ENCODE data around the gene RASAL2. TPM values are rescaled to one million over a fixed set of nuclear protein-coding genes. Genes with fewer than 3 reads are reported as not detected.

RASAL2 gene
- total RNA-seq, 3 donors from 2014 or later (not counting 1 experiment from before 2014, with no cell fraction given), result 0.16 to 0.23 TPM; not detected in 1

- H3K36me3 ChIP-seq (ENCODE audit: control insufficient read depth, insufficient read depth, low read length), result no peaks in the 10 kb centered on the region
- intact Hi-C loops (cut with micrococcal nuclease), result no loop called here
- no peak overlapping the region for H3K4me3 Mint-ChIP-seq
- ATAC-seq (no peak), DNase-seq (no peak)
- H3K36me3 Mint-ChIP-seq, result no peaks in the 10 kb centered on the region
- peaks cover 0 to 4% of the 10 kb centered on the region in 2 donors for H3K4me1 Mint-ChIP-seq
- peaks cover 12% of the 10 kb centered on the region for H3K4me1 ChIP-seq (ENCODE audit: control insufficient read depth, insufficient read depth, low read length)
- no peak overlapping the region for H3K4me3 ChIP-seq (ENCODE audit: low read length)
- H3K27me3 Mint-ChIP-seq (ENCODE audit: low read depth in 2 of 2), result peaks cover 8% of the 10 kb centered on the region in 2 donors
- H3K27ac Mint-ChIP-seq, result no peak overlapping the region
- peaks cover 4% of the 10 kb centered on the region for H3K27me3 ChIP-seq (ENCODE audit: control insufficient read depth, insufficient read depth, low read length)
- no peak for TF ChIP-seq CTCF (IDR thresholded peaks at IDR 0.05)
- WGBS (ENCODE audit: insufficient coverage), result 94% methylated on average over 9 of the region's 9 CpGs
- H3K9me3 ChIP-seq (ENCODE audit: control insufficient read depth, insufficient read depth, low read length), result no peaks in the 10 kb centered on the region
- no peak overlapping the region for H3K27ac ChIP-seq (ENCODE audit: low read length)
- H3K9me3 Mint-ChIP-seq, result no peaks in the 10 kb centered on the region
Observed at GRCh38 chr1:178490967-178491366, 397.1 kb downstream of the RASAL2 start.

GRCh38 chr1:178491721-178492120 is 397.8 kb downstream of the RASAL2 start:
- no peak for TF ChIP-seq CTCF (IDR thresholded peaks at IDR 0.05)
- ATAC-seq, result no peak
- DNase-seq, result no peak
- Mint-ChIP-seq H3K9me3 (no peaks in the 10 kb centered on the region), H3K36me3 (no peaks in the 10 kb centered on the region), H3K27ac (no peak overlapping the region), H3K4me3 (no peak overlapping the region), H3K27me3 (ENCODE audit: low read depth in 2 of 2) (peaks cover 8% of the 10 kb centered on the region in 2 donors), H3K4me1 (peaks cover 0 to 4% of the 10 kb centered on the region in 2 donors)
- H3K27me3 ChIP-seq (ENCODE audit: control insufficient read depth, insufficient read depth, low read length), result peaks cover 4% of the 10 kb centered on the region
- H3K4me3 ChIP-seq (ENCODE audit: low read length), result no peak overlapping the region
- WGBS (ENCODE audit: insufficient coverage), result 82% methylated on average over 4 of the region's 4 CpGs
- H3K4me1 ChIP-seq (ENCODE audit: control insufficient read depth, insufficient read depth, low read length), result peaks cover 5% of the 10 kb centered on the region
- H3K27ac ChIP-seq (ENCODE audit: low read length), result no peak overlapping the region
- intact Hi-C loops (cut with micrococcal nuclease), result no loop called here
- H3K9me3 ChIP-seq (ENCODE audit: control insufficient read depth, insufficient read depth, low read length), result no peaks in the 10 kb centered on the region
- no peaks in the 10 kb centered on the region for H3K36me3 ChIP-seq (ENCODE audit: control insufficient read depth, insufficient read depth, low read length)

- H3K27me3 ChIP-seq (ENCODE audit: control insufficient read depth, insufficient read depth, low read length), result no peaks in the 10 kb centered on the region
- H3K4me3 ChIP-seq (ENCODE audit: low read length), result no peak overlapping the region
- H3K9me3 ChIP-seq (ENCODE audit: control insufficient read depth, insufficient read depth, low read length), result no peaks in the 10 kb centered on the region
- H3K4me1 ChIP-seq (ENCODE audit: control insufficient read depth, insufficient read depth, low read length), result peaks cover under 1% of the 10 kb centered on the region
- intact Hi-C loops (cut with micrococcal nuclease), result no loop called here
- no peak overlapping the region for H3K27ac ChIP-seq (ENCODE audit: low read length)
- DNase-seq (no peak), ATAC-seq (no peak)
- Mint-ChIP-seq H3K4me3 (no peak overlapping the region), H3K27ac (no peak overlapping the region), H3K4me1 (peaks cover 0 to 3% of the 10 kb centered on the region in 2 donors), H3K27me3 (ENCODE audit: low read depth in 2 of 2) (peaks cover 6 to 8% of the 10 kb centered on the region in 2 donors), H3K9me3 (no peaks in the 10 kb centered on the region), H3K36me3 (no peaks in the 10 kb centered on the region)
- WGBS (ENCODE audit: insufficient coverage), result 90% methylated on average over 11 of the region's 11 CpGs
- no peaks in the 10 kb centered on the region for H3K36me3 ChIP-seq (ENCODE audit: control insufficient read depth, insufficient read depth, low read length)
- TF ChIP-seq CTCF (IDR thresholded peaks at IDR 0.05), result no peak
Observed at GRCh38 chr1:178492341-178492740, 398.4 kb downstream of the RASAL2 start.

GRCh38 chr1:178493301-178493741 is 399.4 kb downstream of the RASAL2 start:
- Histone ChIP-seq H3K9me3 (ENCODE audit: control insufficient read depth, insufficient read depth, low read length) (no peaks in the 10 kb centered on the region), H3K4me3 (ENCODE audit: low read length) (no peak overlapping the region), H3K36me3 (ENCODE audit: control insufficient read depth, insufficient read depth, low read length) (no peaks in the 10 kb centered on the region), H3K27ac (ENCODE audit: low read length) (no peak overlapping the region), H3K4me1 (ENCODE audit: control insufficient read depth, insufficient read depth, low read length) (no peaks in the 10 kb centered on the region), H3K27me3 (ENCODE audit: control insufficient read depth, insufficient read depth, low read length) (no peaks in the 10 kb centered on the region)
- intact Hi-C loops (cut with micrococcal nuclease), result no loop called here
- no peak for TF ChIP-seq CTCF (IDR thresholded peaks at IDR 0.05)
- 89% methylated on average over 16 of the region's 16 CpGs for WGBS (ENCODE audit: insufficient coverage)
- no peaks in the 10 kb centered on the region for H3K36me3 Mint-ChIP-seq
- H3K4me1 Mint-ChIP-seq, result no peaks in the 10 kb centered on the region
- ATAC-seq (peak in 1 of 3 donors; percentile 16), DNase-seq (no peak)
- H3K4me3 Mint-ChIP-seq, result no peak overlapping the region
- no peaks in the 10 kb centered on the region for H3K9me3 Mint-ChIP-seq
- H3K27me3 Mint-ChIP-seq (ENCODE audit: low read depth in 2 of 2), result peaks cover 0 to under 1% of the 10 kb centered on the region in 2 donors
- H3K27ac Mint-ChIP-seq, result no peak overlapping the region

All from natural killer cell (primary cell).